Activated CD4-positive, alpha-beta T cell treated with anti-CD3 and anti-CD28 coated beads, Interleukin-2, Interleukin-6, amounts not matched to agents 100 ng/mL and 50 ng/mL, durations not matched to agents 16 hours and 8 hours (primary cell): ENCODE measurements around the gene PRSS21.

ENCODE experiments used
- DNase-seq: peaks from one replicate; pipeline ENCODE4 v3.0.0-alpha.2; 2020

Gene PRSS21

DNA sequence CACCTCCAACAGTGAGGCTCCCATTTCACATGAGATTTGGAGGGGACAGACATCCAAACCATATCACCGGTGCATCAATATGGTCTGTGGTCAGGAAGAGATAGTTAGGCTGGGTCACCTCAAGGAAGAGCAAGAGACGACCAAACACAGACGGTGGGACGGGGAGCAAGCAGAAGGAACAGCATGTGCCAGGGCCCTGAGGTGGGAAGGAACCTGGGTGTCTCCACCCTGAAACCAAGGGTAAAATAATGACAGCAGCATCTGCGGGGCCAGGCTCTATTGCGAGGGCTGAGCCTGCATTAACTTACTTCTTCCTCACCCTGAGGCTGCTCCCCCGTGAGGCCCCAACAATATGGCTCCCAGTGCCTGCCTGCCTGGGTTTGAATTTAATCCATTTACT, 8.9 kb upstream of the PRSS21 start:
- DNase-seq = no peak

GRCh38 chr16:2809149-2809760, 7.8 kb upstream of the PRSS21 start:
- no peak for DNase-seq

GRCh38 chr16:2810651-2811050, 6.4 kb upstream of the PRSS21 start:
- no peak for DNase-seq

DNA sequence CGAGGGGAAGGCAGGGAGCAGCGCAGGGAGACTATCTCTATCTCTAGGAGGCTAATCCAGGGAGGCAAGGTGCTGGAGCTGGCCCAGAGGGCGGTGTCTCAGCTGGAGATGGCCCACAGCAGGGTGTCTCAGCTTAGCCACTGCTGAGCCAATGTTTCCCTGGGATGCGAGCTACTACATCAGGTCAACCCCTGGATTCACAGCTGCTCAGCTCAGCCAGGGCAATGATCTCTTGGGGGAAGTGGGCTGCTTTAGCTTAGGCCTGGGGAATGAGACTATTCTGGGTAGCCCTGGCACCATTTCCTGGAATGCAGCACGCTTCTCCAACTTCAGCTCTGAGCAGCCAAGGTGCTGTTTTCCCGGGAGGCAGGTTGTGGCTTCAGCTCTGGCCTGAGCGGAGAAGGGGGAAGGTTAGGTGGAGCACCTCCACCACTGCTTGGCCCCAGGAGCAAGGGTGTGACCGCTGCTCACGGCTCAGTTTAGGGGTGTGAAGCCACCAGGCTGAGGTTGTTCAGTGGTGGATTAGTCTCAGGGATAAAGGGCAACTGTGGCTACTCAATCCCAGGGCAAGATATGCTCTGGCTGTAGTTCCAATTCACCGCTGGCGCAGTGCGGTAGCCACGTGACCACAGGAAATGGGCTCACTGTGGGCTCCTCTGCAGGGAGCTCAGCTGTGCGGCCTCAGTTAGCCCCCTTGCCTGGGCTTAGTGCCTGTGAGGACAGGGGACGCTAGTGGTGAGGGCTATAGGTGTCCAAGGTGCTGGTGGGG, 5.2 kb upstream of the PRSS21 start:
- DNase-seq = no peak

GRCh38 chr16:2813771-2814221, 3.2 kb upstream of the PRSS21 start:
- DNase-seq = no peak

GRCh38 chr16:2814551-2815298, 2.3 kb upstream of the PRSS21 start:
- DNase-seq = no peak

GRCh38 chr16:2815299-2815771, 1.7 kb upstream of the PRSS21 start:
- DNase-seq = no peak

DNA sequence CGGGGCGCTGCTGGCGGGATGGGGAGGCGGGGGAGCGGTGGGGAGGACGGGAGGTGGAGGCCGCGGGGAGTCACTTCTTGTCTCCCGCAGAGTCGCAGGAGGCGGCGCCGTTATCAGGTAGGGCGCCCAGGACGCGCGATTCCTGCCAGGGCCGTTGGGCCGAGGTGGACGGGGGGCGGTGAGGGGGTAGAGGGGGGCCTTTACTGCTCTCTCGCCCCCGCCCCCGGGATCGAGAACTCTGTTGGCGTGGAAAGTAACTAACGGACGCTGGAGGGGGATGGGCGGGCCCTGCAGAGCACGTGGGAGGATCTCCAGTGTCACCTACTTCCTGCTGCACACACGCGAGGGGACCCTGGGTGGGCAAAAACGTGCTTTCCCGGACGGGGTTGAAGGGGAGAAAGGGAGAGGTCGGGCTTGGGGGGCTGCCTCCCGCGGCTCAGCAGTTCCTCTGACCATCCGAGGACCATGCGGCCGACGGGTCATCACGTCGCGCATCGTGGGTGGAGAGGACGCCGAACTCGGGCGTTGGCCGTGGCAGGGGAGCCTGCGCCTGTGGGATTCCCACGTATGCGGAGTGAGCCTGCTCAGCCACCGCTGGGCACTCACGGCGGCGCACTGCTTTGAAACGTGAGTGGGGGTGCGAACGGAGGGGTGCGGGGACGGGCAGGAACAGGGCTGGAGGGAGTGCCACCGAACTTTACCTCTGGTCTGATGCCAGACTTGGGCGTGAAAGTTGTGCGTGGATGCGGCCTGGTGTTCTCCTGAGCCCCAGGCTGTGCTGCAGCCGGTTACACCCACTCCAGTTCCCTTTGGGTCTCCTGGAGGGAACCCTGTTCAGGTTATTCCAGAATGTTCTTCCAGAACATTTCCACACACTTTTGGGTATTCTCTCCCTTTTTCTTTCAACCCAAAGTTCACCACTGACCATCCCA, 569 bp downstream of the PRSS21 start:
- no peak for DNase-seq

GRCh38 chr16:2818272-2818876, 1.3 kb downstream of the PRSS21 start:
- DNase-seq = no peak

GRCh38 chr16:2819179-2819938, 2.3 kb downstream of the PRSS21 start:
- no peak for DNase-seq

GRCh38 chr16:2819939-2820835, 3.1 kb downstream of the PRSS21 start:
- no peak for DNase-seq

- no peak for DNase-seq
These were observed 3.9 kb downstream of the PRSS21 start for GRCh38 chr16:2820836-2821486.

- DNase-seq = no peak
These were observed 4.6 kb downstream of the PRSS21 start for GRCh38 chr16:2821487-2822157.

- no peak for DNase-seq
These were observed 5.1 kb downstream of the PRSS21 start for GRCh38 chr16:2822158-2822495.

DNA sequence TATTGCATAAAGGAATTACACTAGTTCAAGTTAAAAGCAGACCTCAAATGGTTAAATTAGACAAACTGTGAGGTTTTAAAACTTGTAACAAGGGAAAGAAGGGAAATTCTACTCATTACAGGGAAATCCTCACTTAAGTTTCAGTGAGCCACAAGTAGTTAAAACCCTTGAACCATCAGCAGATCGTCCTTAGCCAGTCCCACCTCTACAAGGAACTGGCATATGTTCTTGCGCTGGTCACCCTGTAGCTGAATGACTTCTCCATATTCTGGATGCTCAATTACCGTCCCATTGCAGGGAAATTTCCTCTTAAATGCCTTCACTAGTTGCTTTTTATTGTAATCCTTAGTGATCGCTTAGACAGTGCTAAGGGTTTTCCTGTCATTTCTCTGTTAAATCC, 5.5 kb downstream of the PRSS21 start:
- DNase-seq = no peak

DNA sequence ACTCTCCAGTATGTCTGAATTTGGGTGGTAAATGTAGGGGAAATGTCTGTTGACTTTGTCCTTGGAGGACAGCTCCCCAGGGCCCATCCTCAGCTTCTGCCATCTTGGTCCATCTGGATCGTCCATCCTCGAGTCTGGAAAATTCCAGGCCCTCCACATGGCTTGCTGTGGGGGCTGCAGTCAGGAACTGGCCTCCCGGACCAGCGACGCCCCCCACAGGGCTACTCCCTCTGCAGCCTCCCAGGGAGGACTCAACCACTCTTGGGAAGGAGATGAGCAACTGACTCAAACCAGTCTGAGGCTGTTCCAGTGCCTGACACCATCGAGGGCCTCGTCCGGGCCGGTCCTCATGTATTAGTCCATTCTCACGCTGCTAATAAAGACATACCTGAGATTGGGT, 7.6 kb downstream of the PRSS21 start:
- DNase-seq = no peak

- DNase-seq = no peak
These were observed 8.2 kb downstream of the PRSS21 start for GRCh38 chr16:2825049-2825742.

GRCh38 chr16:2825906-2826305, 8.9 kb downstream of the PRSS21 start:
- no peak for DNase-seq
